HepG2 (cell line): ENCODE measurements around the gene RIOK3. TPM values are rescaled to one million over a fixed set of nuclear protein-coding genes. Genes with fewer than 3 reads are reported as not detected.
A peak's percentile ranks its signal among the peaks of the same experiment; 100 is the strongest.

Experiments used
- ARID4A ChIP-seq: sonication (generic); formaldehyde crosslinking; IDR thresholded peaks from 2 replicates; pipeline ENCODE4 v1.5.0; 2020; ENCODE audit warnings: mild to moderate bottlenecking, missing genetic modification reagents, borderline replicate concordance
- ATAD3A ChIP-seq: sonication (generic); formaldehyde crosslinking; IDR thresholded peaks from 2 replicates; pipeline ENCODE4 v1.4.0; 2020; ENCODE audit warnings: missing genetic modification reagents
- FOXK1 ChIP-seq: sonication (generic); formaldehyde crosslinking; IDR thresholded peaks from 2 replicates; pipeline ENCODE4 v1.4.0; 2020; ENCODE audit warnings: low read depth, missing genetic modification reagents, borderline replicate concordance
- HDAC2 ChIP-seq: sonication (generic); formaldehyde crosslinking; IDR thresholded peaks from 2 replicates; pipeline ENCODE4 v1.4.0; 2020; ENCODE audit warnings: missing genetic modification reagents
- HES4 ChIP-seq: sonication (generic); formaldehyde crosslinking; IDR thresholded peaks from 2 replicates; pipeline ENCODE4 v1.9.0; 2021; ENCODE audit warnings: mild to moderate bottlenecking, missing genetic modification reagents, borderline replicate concordance
- HIVEP1 ChIP-seq: sonication (generic); formaldehyde crosslinking; IDR thresholded peaks from 2 replicates; pipeline ENCODE4 v1.4.0; 2020; ENCODE audit warnings: mild to moderate bottlenecking, missing genetic modification reagents
- JUN ChIP-seq: sonication (generic); formaldehyde crosslinking; IDR thresholded peaks from 2 replicates; pipeline ENCODE4 v1.4.0; 2020; ENCODE audit warnings: mild to moderate bottlenecking, missing genetic modification reagents
- NBN ChIP-seq: fragments of 450-650 bp; conservative IDR thresholded peaks from 2 replicates; pipeline ENCODE4 v1.6.1; 2017
- NFKB2 ChIP-seq: sonication (generic); formaldehyde crosslinking; IDR thresholded peaks from 2 replicates; pipeline ENCODE4 v1.4.0; 2020; ENCODE audit warnings: missing genetic modification reagents, borderline replicate concordance
- NKX3-1 ChIP-seq: sonication (generic); formaldehyde crosslinking; IDR thresholded peaks from 2 replicates; pipeline ENCODE4 v1.5.0; 2020; ENCODE audit warnings: missing genetic modification reagents
- NR2F6 ChIP-seq, 2 experiments: IDR thresholded peaks; 2 replicates each; pipeline ENCODE4 v1.6.1; 2016; ENCODE audit warnings: antibody characterized with exemption in 1 of 2, mild to moderate bottlenecking in 1 of 2
- SMAD9 ChIP-seq: sonication (generic); formaldehyde crosslinking; IDR thresholded peaks from 2 replicates; pipeline ENCODE4 v1.5.1; 2020; ENCODE audit warnings: mild to moderate bottlenecking, missing genetic modification reagents
- ZEB1 ChIP-seq: IDR thresholded peaks from 2 replicates; pipeline ENCODE4 v1.6.1; 2012; ENCODE audit warnings: mild to moderate bottlenecking, low read depth, inconsistent platforms; ENCODE audit not compliant: insufficient replicate concordance
- ZNF121 ChIP-seq: sonication (generic); formaldehyde crosslinking; IDR thresholded peaks from 2 replicates; pipeline ENCODE4 v1.5.0; 2020; ENCODE audit warnings: mild to moderate bottlenecking, missing genetic modification reagents
- ZNF709 ChIP-seq: sonication (generic); formaldehyde crosslinking; IDR thresholded peaks from 2 replicates; pipeline ENCODE4 v1.5.0; 2020; ENCODE audit warnings: mild to moderate bottlenecking, missing genetic modification reagents
- ZZZ3 ChIP-seq: sonication (generic); formaldehyde crosslinking; IDR thresholded peaks from 2 replicates; pipeline ENCODE4 v1.4.0; 2020; ENCODE audit warnings: missing genetic modification reagents, mild to moderate bottlenecking, borderline replicate concordance
- polyA plus RNA-seq, 8 experiments: library from polyadenylated mRNA; depleted of rRNA in 3 of 8; stranded (reverse) in 7 of 8; unstranded in 1 of 8; fragments of >200 nt; fragmentation: Illumina TruSeq in 4 of 8; extraction: Trizol in 4 of 8; gene quantifications; 2 replicates each; pipeline versions ENCODE4 v1.2.1 to v1.2.3, GENCODE V29; 2011 to 2016; ENCODE audit warnings: low read depth in 4 of 8, missing spikeins in 1 of 8, mixed read lengths in 1 of 8; ENCODE audit not compliant: insufficient read depth in 1 of 8
- total RNA-seq, 5 experiments: library from RNA; depleted of rRNA; stranded (reverse); fragments of >200 nt; fragmentation: Illumina TruSeq; extraction: Trizol; gene quantifications; 2 replicates each; pipeline ENCODE4 v1.2.3, GENCODE V29; 2016; ENCODE audit warnings: low read depth in 1 of 5
- TF ChIP-seq, protein P1 (sequence below): sonication (generic); formaldehyde crosslinking; IDR thresholded peaks from 2 replicates; pipeline ENCODE4 v1.5.1; 2020; ENCODE audit warnings: mild to moderate bottlenecking, missing genetic modification reagents, moderate library complexity
- TF ChIP-seq, protein P2 (sequence below): sonication (generic); formaldehyde crosslinking; IDR thresholded peaks from 2 replicates; pipeline ENCODE4 v1.4.0; 2020; ENCODE audit warnings: low read depth, mild to moderate bottlenecking, missing genetic modification reagents
- TF ChIP-seq, protein P3 (sequence below): sonication (generic); formaldehyde crosslinking; IDR thresholded peaks from 2 replicates; pipeline ENCODE4 v1.8.0; 2022; ENCODE audit warnings: mild to moderate bottlenecking, missing genetic modification reagents, borderline replicate concordance
- TF ChIP-seq, protein P4 (sequence below): sonication (generic); formaldehyde crosslinking; IDR thresholded peaks from 2 replicates; pipeline ENCODE4 v1.4.0; 2020; ENCODE audit warnings: missing genetic modification reagents

Gene RIOK3
- total and polyA plus RNA-seq, 2 of the 13 experiments (the other 11 are each of a cell fraction or from before 2014, with no cell fraction given), result 26.7 to 36.0 TPM

DNA sequence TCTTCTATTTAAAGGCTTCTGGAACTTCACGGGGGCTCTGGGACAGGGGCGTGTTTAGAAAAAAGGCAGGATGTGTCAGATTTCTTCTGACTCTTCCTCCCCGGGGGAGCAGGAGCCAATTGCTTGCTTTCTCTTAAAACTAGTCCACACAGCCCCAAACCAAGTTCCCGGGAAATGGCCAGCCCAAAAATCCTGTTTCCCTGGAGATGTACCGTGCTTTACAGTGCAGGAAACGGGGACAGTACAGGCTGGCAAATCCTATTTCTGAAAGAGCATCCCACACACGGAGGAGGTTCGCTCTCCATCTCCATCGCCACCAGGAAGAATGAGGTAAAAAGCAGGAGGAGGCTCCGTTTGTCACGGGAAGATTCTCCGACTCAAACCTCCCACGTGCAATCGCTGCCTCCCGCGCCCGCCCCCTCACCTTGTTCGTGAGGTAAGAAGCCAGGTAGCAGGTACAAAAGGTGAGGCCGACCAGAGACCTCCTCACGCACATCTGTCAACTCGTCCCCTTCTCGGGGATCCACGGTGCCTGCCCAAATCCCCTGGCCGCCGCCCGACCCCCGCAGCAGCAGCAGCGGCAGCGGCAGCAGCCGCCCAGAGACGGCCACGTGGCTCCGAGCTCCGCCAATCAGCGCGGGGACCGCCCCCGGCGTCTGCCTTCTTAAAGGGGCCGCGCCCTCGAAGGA, 15.6 kb upstream of the RIOK3 start (continued):
- peak; percentile 70; the same call in 1 of the 2 replicates for TF ChIP-seq NFKB2 (CRISPR knock-in tag)
- TF ChIP-seq HDAC2, result 0 out of 2 replicates have a peak, but pooled peaks have one; percentile 30
- TF ChIP-seq SMAD9 (CRISPR knock-in tag), result 0 out of 2 replicates have a peak, but pooled peaks have one; percentile 59
- TF ChIP-seq HES4 (CRISPR knock-in tag), result peak; percentile 66; the same call in 1 of the 2 replicates
- no peak for TF ChIP-seq NBN
- TF ChIP-seq, protein P1, sequence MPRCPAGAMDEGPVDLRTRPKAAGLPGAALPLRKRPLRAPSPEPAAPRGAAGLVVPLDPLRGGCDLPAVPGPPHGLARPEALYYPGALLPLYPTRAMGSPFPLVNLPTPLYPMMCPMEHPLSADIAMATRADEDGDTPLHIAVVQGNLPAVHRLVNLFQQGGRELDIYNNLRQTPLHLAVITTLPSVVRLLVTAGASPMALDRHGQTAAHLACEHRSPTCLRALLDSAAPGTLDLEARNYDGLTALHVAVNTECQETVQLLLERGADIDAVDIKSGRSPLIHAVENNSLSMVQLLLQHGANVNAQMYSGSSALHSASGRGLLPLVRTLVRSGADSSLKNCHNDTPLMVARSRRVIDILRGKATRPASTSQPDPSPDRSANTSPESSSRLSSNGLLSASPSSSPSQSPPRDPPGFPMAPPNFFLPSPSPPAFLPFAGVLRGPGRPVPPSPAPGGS (CRISPR knock-in tag), result peak; percentile 85
- no peak for TF ChIP-seq FOXK1
- 0 out of 2 replicates have a peak, but pooled peaks have one; percentile 19 for TF ChIP-seq ZNF121 (CRISPR knock-in tag)
- TF ChIP-seq, protein P2, sequence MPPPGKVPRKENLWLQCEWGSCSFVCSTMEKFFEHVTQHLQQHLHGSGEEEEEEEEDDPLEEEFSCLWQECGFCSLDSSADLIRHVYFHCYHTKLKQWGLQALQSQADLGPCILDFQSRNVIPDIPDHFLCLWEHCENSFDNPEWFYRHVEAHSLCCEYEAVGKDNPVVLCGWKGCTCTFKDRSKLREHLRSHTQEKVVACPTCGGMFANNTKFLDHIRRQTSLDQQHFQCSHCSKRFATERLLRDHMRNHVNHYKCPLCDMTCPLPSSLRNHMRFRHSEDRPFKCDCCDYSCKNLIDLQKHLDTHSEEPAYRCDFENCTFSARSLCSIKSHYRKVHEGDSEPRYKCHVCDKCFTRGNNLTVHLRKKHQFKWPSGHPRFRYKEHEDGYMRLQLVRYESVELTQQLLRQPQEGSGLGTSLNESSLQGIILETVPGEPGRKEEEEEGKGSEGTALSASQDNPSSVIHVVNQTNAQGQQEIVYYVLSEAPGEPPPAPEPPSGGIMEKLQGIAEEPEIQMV (CRISPR knock-in tag), result peak; percentile 44; the same call in 1 of the 2 replicates
- TF ChIP-seq, protein P3, sequence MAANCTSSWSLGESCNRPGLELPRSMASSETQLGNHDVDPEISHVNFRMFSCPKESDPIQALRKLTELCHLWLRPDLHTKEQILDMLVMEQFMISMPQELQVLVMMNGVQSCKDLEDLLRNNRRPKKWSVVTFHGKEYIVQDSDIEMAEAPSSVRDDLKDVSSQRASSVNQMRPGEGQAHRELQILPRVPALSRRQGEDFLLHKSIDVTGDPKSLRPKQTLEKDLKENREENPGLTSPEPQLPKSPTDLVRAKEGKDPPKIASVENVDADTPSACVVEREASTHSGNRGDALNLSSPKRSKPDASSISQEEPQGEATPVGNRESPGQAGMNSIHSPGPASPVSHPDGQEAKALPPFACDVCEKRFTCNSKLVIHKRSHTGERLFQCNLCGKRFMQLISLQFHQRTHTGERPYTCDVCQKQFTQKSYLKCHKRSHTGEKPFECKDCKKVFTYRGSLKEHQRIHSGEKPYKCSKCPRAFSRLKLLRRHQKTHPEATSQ (CRISPR knock-in tag), result peak; percentile 74; the same call in 1 of the 2 replicates
- TF ChIP-seq, protein P4, sequence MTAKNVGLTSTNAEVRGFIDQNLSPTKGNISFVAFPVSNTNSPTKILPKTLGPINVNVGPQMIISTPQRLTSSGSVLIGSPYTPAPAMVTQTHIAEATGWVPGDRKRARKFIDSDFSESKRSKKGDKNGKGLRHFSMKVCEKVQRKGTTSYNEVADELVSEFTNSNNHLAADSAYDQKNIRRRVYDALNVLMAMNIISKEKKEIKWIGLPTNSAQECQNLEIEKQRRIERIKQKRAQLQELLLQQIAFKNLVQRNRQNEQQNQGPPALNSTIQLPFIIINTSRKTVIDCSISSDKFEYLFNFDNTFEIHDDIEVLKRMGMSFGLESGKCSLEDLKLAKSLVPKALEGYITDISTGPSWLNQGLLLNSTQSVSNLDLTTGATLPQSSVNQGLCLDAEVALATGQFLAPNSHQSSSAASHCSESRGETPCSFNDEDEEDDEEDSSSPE, result peak; percentile 56
- TF ChIP-seq ATAD3A, result no peak
- TF ChIP-seq NKX3-1 (CRISPR knock-in tag), result no peak
- TF ChIP-seq ARID4A (CRISPR knock-in tag), result peak; percentile 89
- TF ChIP-seq ZEB1, result peak; percentile 78
- TF ChIP-seq HIVEP1 (CRISPR knock-in tag), result peak; percentile 55; the same call in 1 of the 2 replicates
- TF ChIP-seq ZNF709 (CRISPR knock-in tag), result peak; percentile 65
- no peak for TF ChIP-seq NR2F6 (IDR thresholded peaks at IDR 0.05)
- TF ChIP-seq NR2F6 (CRISPR knock-in tag; IDR thresholded peaks at IDR 0.05), result 0 out of 2 replicates have a peak, but pooled peaks have one; percentile 21
- no peak for TF ChIP-seq ZZZ3
- TF ChIP-seq JUN (CRISPR knock-in tag), result no peak
